ENCODE results near the gene SEMA3A.

SEMA3A gene

DNA sequence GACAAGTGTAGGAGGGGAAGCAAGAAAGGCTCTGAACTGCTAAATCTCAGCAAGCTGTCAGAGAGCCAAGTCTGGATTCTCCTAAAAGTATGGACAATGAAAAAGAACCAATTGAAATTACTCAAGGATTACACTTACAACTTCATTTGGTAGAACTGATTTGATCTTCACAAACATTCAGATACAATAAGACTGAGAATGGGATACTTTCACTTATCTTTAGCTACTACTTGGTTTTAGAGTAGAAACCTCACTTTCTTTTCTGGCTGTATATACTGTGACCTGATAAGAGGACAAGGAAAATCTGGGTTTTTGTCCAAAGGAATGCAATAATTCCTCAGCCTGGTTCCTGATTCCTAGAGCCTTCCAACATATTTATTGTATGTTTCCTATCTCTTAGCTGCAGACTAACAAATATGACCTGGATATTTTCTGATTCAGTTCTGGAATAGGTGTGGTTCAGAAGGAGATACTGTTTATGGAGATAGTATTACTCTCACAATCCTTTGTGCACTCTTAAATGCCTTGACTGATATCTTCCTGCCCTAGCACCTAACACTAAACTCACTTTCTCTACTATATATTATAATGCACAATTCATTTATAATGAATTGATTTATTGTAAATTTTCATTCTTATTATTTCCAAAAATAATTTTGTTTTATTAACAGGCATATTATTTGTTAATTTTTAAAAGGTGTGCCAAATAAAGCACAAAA is 7.3 kb downstream of the SEMA3A start:
- H3K36me3 ChIP-seq (ENCODE audit: control insufficient read depth in 1 of 2, insufficient read depth in 2 of 2, low read length in 2 of 2) = no peaks in the 10 kb centered on the region
- no peak overlapping the region for H3K27ac ChIP-seq (ENCODE audit: low read depth, low read length)
- no peak overlapping the region for H3K4me3 ChIP-seq (ENCODE audit: low read depth in 1 of 2, low read length in 2 of 2)
- H3K27me3 ChIP-seq (ENCODE audit: control insufficient read depth in 1 of 2, insufficient read depth in 2 of 2, low read length in 2 of 2) = no peaks in the 10 kb centered on the region
- no peaks in the 10 kb centered on the region for H3K4me1 ChIP-seq (ENCODE audit: control insufficient read depth in 1 of 2, insufficient read depth in 2 of 2, low read length in 2 of 2)
- no peaks in the 10 kb centered on the region for H3K9me3 ChIP-seq (ENCODE audit: control insufficient read depth in 1 of 2, low read length in 2 of 2)
- no peak overlapping the region for H3K9ac ChIP-seq (ENCODE audit: low read depth in 1 of 2, low read length in 2 of 2)

- Histone ChIP-seq H3K9me3 (ENCODE audit: control insufficient read depth in 1 of 2, low read length in 2 of 2) (no peaks in the 10 kb centered on the region), H3K36me3 (ENCODE audit: control insufficient read depth in 1 of 2, insufficient read depth in 2 of 2, low read length in 2 of 2) (no peaks in the 10 kb centered on the region), H3K4me3 (ENCODE audit: low read depth in 1 of 2, low read length in 2 of 2) (no peak overlapping the region), H3K9ac (ENCODE audit: low read depth in 1 of 2, low read length in 2 of 2) (no peak overlapping the region), H3K27me3 (ENCODE audit: control insufficient read depth in 1 of 2, insufficient read depth in 2 of 2, low read length in 2 of 2) (no peaks in the 10 kb centered on the region), H3K27ac (ENCODE audit: low read depth, low read length) (no peak overlapping the region), H3K4me1 (ENCODE audit: control insufficient read depth in 1 of 2, insufficient read depth in 2 of 2, low read length in 2 of 2) (no peaks in the 10 kb centered on the region)
These were observed 10.8 kb downstream of the SEMA3A start for GRCh38 chr7:84183741-84184140.

DNA sequence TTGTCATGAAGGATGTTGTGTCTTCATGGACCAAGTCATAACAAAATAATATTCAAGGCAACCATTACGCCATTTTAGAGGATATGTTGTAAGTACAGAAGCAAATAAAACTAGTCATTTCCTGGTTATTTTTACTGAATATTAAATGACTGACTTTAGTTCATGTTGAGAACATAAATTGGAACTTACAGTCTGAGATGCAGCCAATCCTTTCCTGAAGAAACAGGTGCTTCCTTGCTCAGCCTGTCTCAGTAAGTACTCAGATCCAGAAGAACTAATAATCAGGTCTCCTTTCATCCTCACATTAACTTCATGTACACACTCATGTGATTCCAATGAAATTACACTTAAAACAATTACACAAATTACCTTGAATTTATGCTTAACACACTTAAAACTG is 12.3 kb downstream of the SEMA3A start:
- H3K4me3 ChIP-seq (ENCODE audit: low read depth in 1 of 2, low read length in 2 of 2) = no peak overlapping the region
- no peaks in the 10 kb centered on the region for H3K36me3 ChIP-seq (ENCODE audit: control insufficient read depth in 1 of 2, insufficient read depth in 2 of 2, low read length in 2 of 2)
- H3K4me1 ChIP-seq (ENCODE audit: control insufficient read depth in 1 of 2, insufficient read depth in 2 of 2, low read length in 2 of 2) = no peaks in the 10 kb centered on the region
- H3K27ac ChIP-seq (ENCODE audit: low read depth, low read length) = no peak overlapping the region
- no peaks in the 10 kb centered on the region for H3K9me3 ChIP-seq (ENCODE audit: control insufficient read depth in 1 of 2, low read length in 2 of 2)
- H3K27me3 ChIP-seq (ENCODE audit: control insufficient read depth in 1 of 2, insufficient read depth in 2 of 2, low read length in 2 of 2) = no peaks in the 10 kb centered on the region
- H3K9ac ChIP-seq (ENCODE audit: low read depth in 1 of 2, low read length in 2 of 2) = no peak overlapping the region

- no peak overlapping the region for H3K9ac ChIP-seq (ENCODE audit: low read depth in 1 of 2, low read length in 2 of 2)
- H3K27me3 ChIP-seq (ENCODE audit: control insufficient read depth in 1 of 2, insufficient read depth in 2 of 2, low read length in 2 of 2) = no peaks in the 10 kb centered on the region
- no peak overlapping the region for H3K4me3 ChIP-seq (ENCODE audit: low read depth in 1 of 2, low read length in 2 of 2)
- H3K27ac ChIP-seq (ENCODE audit: low read depth, low read length) = no peak overlapping the region
- no peaks in the 10 kb centered on the region for H3K4me1 ChIP-seq (ENCODE audit: control insufficient read depth in 1 of 2, insufficient read depth in 2 of 2, low read length in 2 of 2)
- H3K9me3 ChIP-seq (ENCODE audit: control insufficient read depth in 1 of 2, low read length in 2 of 2) = no peaks in the 10 kb centered on the region
- H3K36me3 ChIP-seq (ENCODE audit: control insufficient read depth in 1 of 2, insufficient read depth in 2 of 2, low read length in 2 of 2) = no peaks in the 10 kb centered on the region
These were observed 13.0 kb downstream of the SEMA3A start for GRCh38 chr7:84181628-84182027.

GRCh38 chr7:84177758-84178412 is 16.7 kb downstream of the SEMA3A start:
- H3K27me3 ChIP-seq (ENCODE audit: control insufficient read depth in 1 of 2, insufficient read depth in 2 of 2, low read length in 2 of 2) = no peaks in the 10 kb centered on the region
- no peak overlapping the region for H3K4me3 ChIP-seq (ENCODE audit: low read depth in 1 of 2, low read length in 2 of 2)
- H3K4me1 ChIP-seq (ENCODE audit: control insufficient read depth in 1 of 2, insufficient read depth in 2 of 2, low read length in 2 of 2) = no peaks in the 10 kb centered on the region
- no peak overlapping the region for H3K27ac ChIP-seq (ENCODE audit: low read depth, low read length)
- no peaks in the 10 kb centered on the region for H3K36me3 ChIP-seq (ENCODE audit: control insufficient read depth in 1 of 2, insufficient read depth in 2 of 2, low read length in 2 of 2)
- no peak overlapping the region for H3K9ac ChIP-seq (ENCODE audit: low read depth in 1 of 2, low read length in 2 of 2)
- H3K9me3 ChIP-seq (ENCODE audit: control insufficient read depth in 1 of 2, low read length in 2 of 2) = peaks cover 0 to 2% of the 10 kb centered on the region in 2 donors

GRCh38 chr7:84176716-84177115 is 17.9 kb downstream of the SEMA3A start:
- Histone ChIP-seq H3K27ac (ENCODE audit: low read depth, low read length) (no peak overlapping the region), H3K9me3 (ENCODE audit: control insufficient read depth in 1 of 2, low read length in 2 of 2) (peaks cover 0 to 2% of the 10 kb centered on the region in 2 donors), H3K4me3 (ENCODE audit: low read depth in 1 of 2, low read length in 2 of 2) (no peak overlapping the region), H3K36me3 (ENCODE audit: control insufficient read depth in 1 of 2, insufficient read depth in 2 of 2, low read length in 2 of 2) (no peaks in the 10 kb centered on the region), H3K9ac (ENCODE audit: low read depth in 1 of 2, low read length in 2 of 2) (no peak overlapping the region), H3K4me1 (ENCODE audit: control insufficient read depth in 1 of 2, insufficient read depth in 2 of 2, low read length in 2 of 2) (no peaks in the 10 kb centered on the region), H3K27me3 (ENCODE audit: control insufficient read depth in 1 of 2, insufficient read depth in 2 of 2, low read length in 2 of 2) (no peaks in the 10 kb centered on the region)

DNA sequence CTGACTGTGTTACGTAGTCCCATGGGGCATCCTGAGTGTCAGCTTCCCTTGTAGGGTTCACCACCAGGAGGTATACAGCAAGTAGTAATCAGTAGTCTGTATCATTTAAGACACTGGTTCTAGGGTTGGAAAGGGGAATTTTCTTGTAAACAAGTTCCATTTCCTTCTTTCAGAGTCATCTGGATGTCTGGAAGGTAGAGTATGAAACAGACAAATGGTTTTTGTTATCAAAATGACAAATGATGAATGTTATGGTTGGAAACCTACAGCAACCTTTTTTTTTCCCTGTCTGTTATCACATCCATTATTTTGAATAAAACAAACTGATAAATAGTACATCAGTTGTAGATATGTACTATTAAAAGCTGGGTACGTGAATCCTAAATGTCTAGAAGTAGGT is 19.1 kb downstream of the SEMA3A start:
- Histone ChIP-seq H3K9me3 (ENCODE audit: control insufficient read depth in 1 of 2, low read length in 2 of 2) (peaks cover 0 to 2% of the 10 kb centered on the region in 2 donors), H3K4me1 (ENCODE audit: control insufficient read depth in 1 of 2, insufficient read depth in 2 of 2, low read length in 2 of 2) (no peaks in the 10 kb centered on the region), H3K27ac (ENCODE audit: low read depth, low read length) (no peak overlapping the region), H3K4me3 (ENCODE audit: low read depth in 1 of 2, low read length in 2 of 2) (no peak overlapping the region), H3K27me3 (ENCODE audit: control insufficient read depth in 1 of 2, insufficient read depth in 2 of 2, low read length in 2 of 2) (no peaks in the 10 kb centered on the region), H3K9ac (ENCODE audit: low read depth in 1 of 2, low read length in 2 of 2) (no peak overlapping the region), H3K36me3 (ENCODE audit: control insufficient read depth in 1 of 2, insufficient read depth in 2 of 2, low read length in 2 of 2) (no peaks in the 10 kb centered on the region)

DNA sequence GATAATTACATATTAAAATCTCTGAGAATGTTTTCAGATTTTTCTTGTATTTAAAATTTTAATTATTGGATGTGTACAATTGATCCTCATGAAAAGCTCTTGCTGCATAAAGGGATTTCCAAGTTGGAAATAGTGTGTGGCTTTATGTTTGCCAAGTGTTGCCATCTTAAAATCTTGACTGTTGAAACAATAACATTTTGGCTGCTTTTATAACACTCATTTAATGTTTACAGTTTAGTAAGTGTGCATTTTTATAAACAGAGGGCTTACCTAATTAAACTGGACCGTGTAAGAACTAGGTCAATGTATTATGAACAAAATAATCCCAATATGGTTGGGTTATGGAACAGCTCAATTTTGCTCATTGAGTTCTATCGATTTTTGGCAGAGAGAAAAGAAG is 23.9 kb downstream of the SEMA3A start:
- Histone ChIP-seq H3K27me3 (ENCODE audit: control insufficient read depth in 1 of 2, insufficient read depth in 2 of 2, low read length in 2 of 2) (no peaks in the 10 kb centered on the region), H3K9me3 (ENCODE audit: control insufficient read depth in 1 of 2, low read length in 2 of 2) (peaks cover 0 to 2% of the 10 kb centered on the region in 2 donors), H3K4me3 (ENCODE audit: low read depth in 1 of 2, low read length in 2 of 2) (no peak overlapping the region), H3K4me1 (ENCODE audit: control insufficient read depth in 1 of 2, insufficient read depth in 2 of 2, low read length in 2 of 2) (no peaks in the 10 kb centered on the region), H3K9ac (ENCODE audit: low read depth in 1 of 2, low read length in 2 of 2) (no peak overlapping the region), H3K27ac (ENCODE audit: low read depth, low read length) (no peak overlapping the region), H3K36me3 (ENCODE audit: control insufficient read depth in 1 of 2, insufficient read depth in 2 of 2, low read length in 2 of 2) (no peaks in the 10 kb centered on the region)

DNA sequence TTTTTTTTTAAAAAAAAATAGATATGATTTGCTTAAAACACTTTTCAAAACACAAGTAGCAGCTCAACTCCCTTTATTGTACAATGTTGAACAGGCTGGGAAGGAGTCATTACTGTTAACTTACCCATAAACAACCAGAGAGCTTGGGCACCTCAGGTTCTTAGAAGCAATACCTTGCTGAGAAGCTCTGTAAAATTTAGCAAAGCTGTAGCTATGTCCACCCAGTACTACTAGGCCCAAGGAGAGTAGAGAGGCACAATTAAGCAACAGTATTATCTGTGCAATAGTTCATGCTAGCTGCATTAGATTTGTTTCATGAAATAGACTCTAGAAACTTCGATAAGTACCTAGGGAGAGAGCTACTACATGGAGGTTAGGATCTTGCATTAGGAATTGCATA is 32.0 kb downstream of the SEMA3A start:
- Histone ChIP-seq H3K27ac (ENCODE audit: low read depth, low read length) (no peak overlapping the region), H3K4me3 (ENCODE audit: low read depth in 1 of 2, low read length in 2 of 2) (no peak overlapping the region), H3K9ac (ENCODE audit: low read depth in 1 of 2, low read length in 2 of 2) (no peak overlapping the region), H3K36me3 (ENCODE audit: control insufficient read depth in 1 of 2, insufficient read depth in 2 of 2, low read length in 2 of 2) (no peaks in the 10 kb centered on the region), H3K4me1 (ENCODE audit: control insufficient read depth in 1 of 2, insufficient read depth in 2 of 2, low read length in 2 of 2) (no peaks in the 10 kb centered on the region), H3K9me3 (ENCODE audit: control insufficient read depth in 1 of 2, low read length in 2 of 2) (no peaks in the 10 kb centered on the region), H3K27me3 (ENCODE audit: control insufficient read depth in 1 of 2, insufficient read depth in 2 of 2, low read length in 2 of 2) (no peaks in the 10 kb centered on the region)

DNA sequence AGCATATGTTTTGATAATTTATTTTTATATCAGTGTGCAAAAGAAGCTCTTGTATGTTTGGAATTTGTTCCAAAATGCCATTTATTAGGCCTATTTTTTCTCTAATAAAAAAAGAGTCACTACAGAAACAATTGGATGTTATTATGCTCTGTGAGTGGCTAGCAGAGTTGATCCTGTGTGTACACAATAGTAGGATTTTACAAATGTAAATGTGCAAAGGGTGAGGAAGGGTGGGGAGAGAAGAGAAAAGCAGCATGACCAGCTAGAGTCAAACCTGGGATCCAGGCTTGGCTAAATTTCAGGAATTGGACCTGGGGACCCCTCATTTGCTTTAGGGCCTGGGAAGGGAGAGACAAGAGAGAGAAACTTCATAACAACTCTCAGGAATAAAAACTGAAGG is 32.5 kb downstream of the SEMA3A start:
- no peak overlapping the region for H3K27ac ChIP-seq (ENCODE audit: low read depth, low read length)
- no peaks in the 10 kb centered on the region for H3K4me1 ChIP-seq (ENCODE audit: control insufficient read depth in 1 of 2, insufficient read depth in 2 of 2, low read length in 2 of 2)
- no peak overlapping the region for H3K9ac ChIP-seq (ENCODE audit: low read depth in 1 of 2, low read length in 2 of 2)
- H3K4me3 ChIP-seq (ENCODE audit: low read depth in 1 of 2, low read length in 2 of 2) = no peak overlapping the region
- no peaks in the 10 kb centered on the region for H3K9me3 ChIP-seq (ENCODE audit: control insufficient read depth in 1 of 2, low read length in 2 of 2)
- H3K27me3 ChIP-seq (ENCODE audit: control insufficient read depth in 1 of 2, insufficient read depth in 2 of 2, low read length in 2 of 2) = no peaks in the 10 kb centered on the region
- H3K36me3 ChIP-seq (ENCODE audit: control insufficient read depth in 1 of 2, insufficient read depth in 2 of 2, low read length in 2 of 2) = no peaks in the 10 kb centered on the region

Measured in duodenal mucosa (tissue), 2 donors.